Measurements from ENCODE around the gene CRIM1. TPM values are rescaled to one million over a fixed set of nuclear protein-coding genes. Genes with fewer than 3 reads are reported as not detected.

CRIM1 gene
- total RNA-seq, 1 experiment from 2014 or later: 46.5 TPM

DNA sequence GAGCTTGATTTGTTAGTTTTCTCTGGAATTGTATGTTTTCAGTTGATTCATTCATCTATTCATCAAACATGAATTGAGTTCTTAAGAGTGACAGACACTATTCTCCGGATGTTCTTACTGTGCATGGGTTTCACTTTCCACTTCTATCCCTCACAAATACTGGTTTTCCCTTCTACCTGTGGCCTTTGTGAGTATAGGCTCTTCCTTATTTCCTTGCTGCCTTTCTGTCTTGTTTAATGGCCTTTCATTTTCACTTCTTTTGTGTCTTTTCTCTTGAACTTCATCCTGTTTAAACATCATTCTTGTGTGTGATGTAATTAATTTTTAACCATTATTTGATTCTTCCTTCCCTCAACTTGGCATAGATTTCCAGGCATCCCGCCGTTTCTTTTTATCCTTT is 90.7 kb downstream of the CRIM1 start:
- POLR2A ChIA-PET (ENCODE audit: low non-redundant PET): no interaction called here
- H3K27ac ChIP-seq (ENCODE audit: low read depth, low read length, poor library complexity, severe bottlenecking): no peak overlapping the region
- CTCF ChIA-PET: no interaction called here
- no peak for DNase-seq (ENCODE audit: low spot score)
- H3K9me3 ChIP-seq (ENCODE audit: low read depth, low read length, poor library complexity, severe bottlenecking): no peaks in the 10 kb centered on the region
- TF ChIP-seq, protein P1, sequence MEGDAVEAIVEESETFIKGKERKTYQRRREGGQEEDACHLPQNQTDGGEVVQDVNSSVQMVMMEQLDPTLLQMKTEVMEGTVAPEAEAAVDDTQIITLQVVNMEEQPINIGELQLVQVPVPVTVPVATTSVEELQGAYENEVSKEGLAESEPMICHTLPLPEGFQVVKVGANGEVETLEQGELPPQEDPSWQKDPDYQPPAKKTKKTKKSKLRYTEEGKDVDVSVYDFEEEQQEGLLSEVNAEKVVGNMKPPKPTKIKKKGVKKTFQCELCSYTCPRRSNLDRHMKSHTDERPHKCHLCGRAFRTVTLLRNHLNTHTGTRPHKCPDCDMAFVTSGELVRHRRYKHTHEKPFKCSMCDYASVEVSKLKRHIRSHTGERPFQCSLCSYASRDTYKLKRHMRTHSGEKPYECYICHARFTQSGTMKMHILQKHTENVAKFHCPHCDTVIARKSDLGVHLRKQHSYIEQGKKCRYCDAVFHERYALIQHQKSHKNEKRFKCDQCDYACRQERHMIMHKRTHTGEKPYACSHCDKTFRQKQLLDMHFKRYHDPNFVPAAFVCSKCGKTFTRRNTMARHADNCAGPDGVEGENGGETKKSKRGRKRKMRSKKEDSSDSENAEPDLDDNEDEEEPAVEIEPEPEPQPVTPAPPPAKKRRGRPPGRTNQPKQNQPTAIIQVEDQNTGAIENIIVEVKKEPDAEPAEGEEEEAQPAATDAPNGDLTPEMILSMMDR (conservative IDR thresholded peaks at IDR 0.05; ENCODE audit: low read depth, low read length): no peak
- no peak for TF ChIP-seq EZH2 (IDR thresholded peaks at IDR 0.05; ENCODE audit: borderline replicate concordance, low read depth, low read length, poor library complexity, severe bottlenecking)
- BruUV-seq (replicated peaks): no TSS peak
- peaks cover 14% of the 10 kb centered on the region for H3K4me1 ChIP-seq (ENCODE audit: insufficient read depth, low read length, poor library complexity, severe bottlenecking)
- H3K27me3 ChIP-seq (replicated peaks; ENCODE audit: insufficient read depth, low read depth, low read length, poor library complexity): no peaks in the 10 kb centered on the region
- no peak overlapping the region for H3K4me3 ChIP-seq (ENCODE audit: low read depth, low read length, poor library complexity, severe bottlenecking)
- H3K36me3 ChIP-seq (ENCODE audit: insufficient read depth, low read length, poor library complexity, severe bottlenecking): peaks cover 5% of the 10 kb centered on the region
- intact Hi-C loops (cut with micrococcal nuclease; ENCODE audit: unreplicated experiment): no loop called here

DNA sequence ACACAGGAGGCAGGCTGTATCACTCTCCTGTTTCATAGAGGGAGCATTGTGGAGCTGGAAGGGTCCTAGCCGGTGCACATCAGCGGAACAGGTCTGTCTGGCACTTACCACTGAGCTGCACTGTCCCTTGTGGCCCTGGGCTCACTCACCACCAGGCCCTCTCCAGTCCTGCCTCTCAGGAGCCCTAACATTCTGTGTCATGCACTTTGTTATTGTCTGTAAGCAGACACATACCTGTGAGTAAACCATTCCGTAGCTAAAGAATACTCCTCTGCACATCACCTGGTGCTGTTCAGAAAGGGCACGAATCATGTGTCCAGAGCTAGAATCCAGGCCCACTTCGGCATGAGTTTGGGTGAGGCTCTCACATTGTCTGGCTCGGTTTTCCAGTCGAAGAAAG is 93.6 kb downstream of the CRIM1 start:
- BruUV-seq (replicated peaks): no TSS peak
- Histone ChIP-seq H3K27me3 (replicated peaks; ENCODE audit: insufficient read depth, low read depth, low read length, poor library complexity) (no peaks in the 10 kb centered on the region), H3K27ac (ENCODE audit: low read depth, low read length, poor library complexity, severe bottlenecking) (no peak overlapping the region), H3K4me3 (ENCODE audit: low read depth, low read length, poor library complexity, severe bottlenecking) (no peak overlapping the region), H3K4me1 (ENCODE audit: insufficient read depth, low read length, poor library complexity, severe bottlenecking) (peaks cover 43% of the 10 kb centered on the region), H3K9me3 (ENCODE audit: low read depth, low read length, poor library complexity, severe bottlenecking) (no peaks in the 10 kb centered on the region), H3K36me3 (ENCODE audit: insufficient read depth, low read length, poor library complexity, severe bottlenecking) (no peaks in the 10 kb centered on the region)
- ChIA-PET CTCF (no interaction called here), POLR2A (ENCODE audit: low non-redundant PET) (no interaction called here)
- intact Hi-C loops (cut with micrococcal nuclease; ENCODE audit: unreplicated experiment): no loop called here
- no peak for TF ChIP-seq EZH2 (IDR thresholded peaks at IDR 0.05; ENCODE audit: borderline replicate concordance, low read depth, low read length, poor library complexity, severe bottlenecking)
- TF ChIP-seq, protein P1 (conservative IDR thresholded peaks at IDR 0.05; ENCODE audit: low read depth, low read length): no peak
- DNase-seq (ENCODE audit: low spot score): no peak

DNA sequence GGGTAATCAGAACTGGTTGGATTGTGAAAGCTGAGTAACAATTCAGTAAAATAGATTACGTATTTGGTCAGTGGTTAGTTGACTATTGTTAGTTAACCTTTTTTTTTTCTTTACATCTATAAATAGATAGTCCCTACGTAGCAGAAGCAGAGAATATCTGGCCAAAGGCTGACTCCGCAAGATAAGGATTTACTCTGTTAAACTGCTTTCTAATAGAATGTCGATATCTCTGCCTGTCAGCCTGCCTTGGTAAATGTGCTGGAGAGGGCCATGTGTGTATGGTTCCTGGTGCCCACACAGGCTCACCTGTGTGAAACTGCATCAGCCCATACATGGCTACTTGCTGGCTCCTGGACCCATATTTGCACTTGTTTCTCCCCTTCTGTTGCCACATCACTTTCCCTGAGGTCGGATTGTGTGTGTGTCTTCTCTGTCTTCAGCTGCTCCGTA is 94.4 kb downstream of the CRIM1 start:
- CTCF ChIA-PET: interaction anchor here (1.0 kb wide), 1 partner anchor 97 kb away, joined by 3 read pairs; no protein-coding TSS in a partner anchor
- no peaks in the 10 kb centered on the region for H3K36me3 ChIP-seq (ENCODE audit: insufficient read depth, low read length, poor library complexity, severe bottlenecking)
- POLR2A ChIA-PET (ENCODE audit: low non-redundant PET): no interaction called here
- TF ChIP-seq EZH2 (IDR thresholded peaks at IDR 0.05; ENCODE audit: borderline replicate concordance, low read depth, low read length, poor library complexity, severe bottlenecking): no peak
- TF ChIP-seq, protein P1 (conservative IDR thresholded peaks at IDR 0.05; ENCODE audit: low read depth, low read length): no peak
- no TSS peak for BruUV-seq (replicated peaks)
- H3K27me3 ChIP-seq (replicated peaks; ENCODE audit: insufficient read depth, low read depth, low read length, poor library complexity): no peaks in the 10 kb centered on the region
- peaks cover 49% of the 10 kb centered on the region for H3K4me1 ChIP-seq (ENCODE audit: insufficient read depth, low read length, poor library complexity, severe bottlenecking)
- no peak overlapping the region for H3K4me3 ChIP-seq (ENCODE audit: low read depth, low read length, poor library complexity, severe bottlenecking)
- H3K27ac ChIP-seq (ENCODE audit: low read depth, low read length, poor library complexity, severe bottlenecking): no peak overlapping the region
- H3K9me3 ChIP-seq (ENCODE audit: low read depth, low read length, poor library complexity, severe bottlenecking): no peaks in the 10 kb centered on the region
- intact Hi-C loops (cut with micrococcal nuclease; ENCODE audit: unreplicated experiment): no loop called here
- no peak for DNase-seq (ENCODE audit: low spot score)

Data from A673 (cell line).